NT2/D1 (cell line): ENCODE results near the gene RCN1.

Experiments used
- DNase-seq: peaks from one replicate; pipeline ENCODE4 v3.0.0-alpha.2; 2011; ENCODE audit warnings: low read depth, low spot score
- H3K27me3 ChIP-seq: 2 replicates; pipeline ENCODE4 v1.6.0; 2011; ENCODE audit warnings: mild to moderate bottlenecking; ENCODE audit not compliant: insufficient read length, insufficient read depth
- H3K36me3 ChIP-seq: 2 replicates; pipeline ENCODE4 v1.6.1; 2011; ENCODE audit warnings: mild to moderate bottlenecking, low read length, mixed read lengths; ENCODE audit not compliant: insufficient read depth, insufficient read length
- H3K4me1 ChIP-seq: 2 replicates; pipeline ENCODE4 v1.5.1; 2011; ENCODE audit not compliant: insufficient read depth, insufficient read length
- H3K4me3 ChIP-seq: 2 replicates; pipeline ENCODE4 v1.5.1; 2011; ENCODE audit warnings: low read depth; ENCODE audit not compliant: insufficient read length
- H3K9ac ChIP-seq: 2 replicates; pipeline ENCODE4 v1.6.0; 2011; ENCODE audit warnings: low read depth; ENCODE audit not compliant: insufficient read length
- H3K9me3 ChIP-seq: 2 replicates; pipeline ENCODE4 v1.5.1; 2011; ENCODE audit warnings: mild to moderate bottlenecking, low read length; ENCODE audit not compliant: insufficient read depth
- SUZ12 ChIP-seq: IDR thresholded peaks from 2 replicates; pipeline ENCODE4 v1.6.1; 2011; ENCODE audit not compliant: insufficient read length, insufficient read depth; ENCODE audit errors: extremely low read depth
- YY1 ChIP-seq: IDR thresholded peaks from 2 replicates; pipeline ENCODE4 v1.6.1; 2011; ENCODE audit not compliant: insufficient read length, insufficient read depth
- ZNF274 ChIP-seq: IDR thresholded peaks from 2 replicates; pipeline ENCODE4 v1.6.1; 2011; ENCODE audit warnings: mild to moderate bottlenecking, low read depth, low read length

Gene RCN1

GRCh38 chr11:32148895-32149294 lies 58.0 kb downstream of the RCN1 start:
- TF ChIP-seq ZNF274 (no peak), YY1 (no peak), SUZ12 (no peak)
- Histone ChIP-seq H3K4me3 (no peak overlapping the region), H3K36me3 (no peaks in the 10 kb centered on the region), H3K9ac (no peak overlapping the region), H3K9me3 (no peaks in the 10 kb centered on the region), H3K27me3 (no peaks in the 10 kb centered on the region), H3K4me1 (no peaks in the 10 kb centered on the region)
- DNase-seq: no peak

DNA sequence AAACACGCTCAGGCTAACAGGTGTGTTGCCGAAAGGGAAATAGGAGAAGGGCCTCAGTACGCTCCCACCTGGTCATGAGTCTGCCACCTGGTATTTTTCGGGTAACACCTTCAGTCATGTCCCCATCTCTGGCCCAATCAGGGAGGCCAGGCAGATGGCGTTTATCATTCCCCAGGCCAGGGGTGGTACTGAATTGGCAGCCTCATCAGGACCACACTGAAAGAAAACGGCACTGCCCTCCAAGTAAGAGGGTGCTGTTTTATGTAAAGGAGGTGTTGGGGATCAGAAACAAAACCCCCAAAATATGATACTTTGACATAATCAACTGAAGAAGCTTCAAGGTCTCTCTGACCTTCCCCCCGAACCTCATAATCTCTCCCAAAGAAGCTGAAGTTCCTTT lies 58.9 kb downstream of the RCN1 start:
- no peak for TF ChIP-seq SUZ12
- no peak for TF ChIP-seq ZNF274
- TF ChIP-seq YY1: no peak
- no peak for DNase-seq
- no peaks in the 10 kb centered on the region for H3K36me3 ChIP-seq

DNA sequence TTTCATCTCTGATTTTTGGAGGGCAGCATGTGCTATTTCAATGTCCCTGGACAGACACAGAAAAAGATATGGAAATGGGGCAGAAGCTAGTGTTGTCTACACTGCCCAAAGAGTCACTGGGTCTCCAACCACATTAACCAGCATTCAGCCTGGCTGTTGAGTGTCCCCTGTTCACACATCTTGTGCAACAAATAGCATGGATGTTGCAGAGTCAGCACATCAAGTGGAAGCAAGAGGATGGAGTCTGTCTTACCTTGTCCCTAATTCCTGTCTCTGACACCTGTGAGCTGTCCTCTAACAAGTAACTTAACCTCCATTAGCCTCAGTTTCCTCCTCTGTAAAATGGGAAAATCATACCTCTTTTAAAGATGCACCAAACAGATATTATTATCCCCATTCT lies 60.2 kb downstream of the RCN1 start:
- H3K4me3 ChIP-seq: no peak overlapping the region
- H3K27me3 ChIP-seq: no peaks in the 10 kb centered on the region
- DNase-seq: no peak
- no peaks in the 10 kb centered on the region for H3K36me3 ChIP-seq
- H3K4me1 ChIP-seq: no peaks in the 10 kb centered on the region
- no peak for TF ChIP-seq SUZ12
- no peaks in the 10 kb centered on the region for H3K9me3 ChIP-seq
- H3K9ac ChIP-seq: no peak overlapping the region

More for the DNA sequence above, 58.9 kb downstream of the RCN1 start:
- no peaks in the 10 kb centered on the region for H3K27me3 ChIP-seq
- H3K9ac ChIP-seq: no peak overlapping the region
- no peaks in the 10 kb centered on the region for H3K9me3 ChIP-seq
- H3K4me1 ChIP-seq: no peaks in the 10 kb centered on the region
- no peak overlapping the region for H3K4me3 ChIP-seq

GRCh38 chr11:32152216-32152615 lies 61.3 kb downstream of the RCN1 start:
- H3K4me1 ChIP-seq: no peaks in the 10 kb centered on the region
- H3K4me3 ChIP-seq: no peak overlapping the region
- no peak for DNase-seq
- TF ChIP-seq ZNF274 (no peak), YY1 (no peak), SUZ12 (no peak)
- no peaks in the 10 kb centered on the region for H3K27me3 ChIP-seq
- no peaks in the 10 kb centered on the region for H3K36me3 ChIP-seq
- no peaks in the 10 kb centered on the region for H3K9me3 ChIP-seq
- no peak overlapping the region for H3K9ac ChIP-seq

- TF ChIP-seq ZNF274 (no peak), SUZ12 (no peak), YY1 (no peak)
- no peak overlapping the region for H3K9ac ChIP-seq
- H3K36me3 ChIP-seq: no peaks in the 10 kb centered on the region
Observed at GRCh38 chr11:32152821-32153220, 61.9 kb downstream of the RCN1 start.

GRCh38 chr11:32153747-32154146 lies 62.9 kb downstream of the RCN1 start:
- no peak for TF ChIP-seq YY1
- no peak for TF ChIP-seq SUZ12
- no peak for TF ChIP-seq ZNF274
- H3K4me3 ChIP-seq: no peak overlapping the region
- no peaks in the 10 kb centered on the region for H3K27me3 ChIP-seq
- no peak for DNase-seq
- H3K4me1 ChIP-seq: no peaks in the 10 kb centered on the region
- H3K9ac ChIP-seq: no peak overlapping the region
- H3K36me3 ChIP-seq: no peaks in the 10 kb centered on the region
- H3K9me3 ChIP-seq: no peaks in the 10 kb centered on the region

More at GRCh38 chr11:32152821-32153220, 61.9 kb downstream of the RCN1 start:
- Histone ChIP-seq H3K4me1 (no peaks in the 10 kb centered on the region), H3K27me3 (no peaks in the 10 kb centered on the region), H3K4me3 (no peak overlapping the region), H3K9me3 (no peaks in the 10 kb centered on the region)
- no peak for DNase-seq

GRCh38 chr11:32154275-32154674 lies 63.4 kb downstream of the RCN1 start:
- H3K36me3 ChIP-seq: no peaks in the 10 kb centered on the region
- H3K4me1 ChIP-seq: no peaks in the 10 kb centered on the region
- TF ChIP-seq ZNF274 (no peak), YY1 (no peak), SUZ12 (no peak)
- H3K9ac ChIP-seq: no peak overlapping the region
- no peak overlapping the region for H3K4me3 ChIP-seq
- DNase-seq: no peak
- H3K9me3 ChIP-seq: no peaks in the 10 kb centered on the region
- H3K27me3 ChIP-seq: no peaks in the 10 kb centered on the region
